Loucy (cell line): ENCODE results near the gene SLC25A27.

ENCODE experiments used
- H2AFZ ChIP-seq: fragments of 200-600 bp; sonication (generic); 2 replicates; pipeline ENCODE4 v1.6.0; 2016; ENCODE audit warnings: antibody characterized with exemption, mild to moderate bottlenecking, low read length, moderate library complexity
- H3F3A ChIP-seq: fragments of 200-600 bp; 2 replicates; pipeline ENCODE4 v1.6.0; 2016; ENCODE audit warnings: antibody characterized with exemption, low read depth, mild to moderate bottlenecking
- H3K27me3 ChIP-seq: fragments of 200-600 bp; sonication (generic); 2 replicates; pipeline ENCODE4 v1.6.1; 2014; ENCODE audit warnings: low read length, mild to moderate bottlenecking; ENCODE audit not compliant: insufficient read depth, poor library complexity, severe bottlenecking
- H3K36me3 ChIP-seq: fragments of 200-600 bp; sonication (generic); 2 replicates; pipeline ENCODE4 v1.6.1; 2016; ENCODE audit warnings: low read length; ENCODE audit not compliant: insufficient read depth
- H3K4me1 ChIP-seq: fragments of 200-600 bp; sonication (generic); 2 replicates; pipeline ENCODE4 v1.5.1; 2014; ENCODE audit warnings: low read length, mild to moderate bottlenecking; ENCODE audit not compliant: insufficient read depth, poor library complexity, severe bottlenecking
- H3K4me2 ChIP-seq: fragments of 200-600 bp; sonication (generic); 2 replicates; pipeline ENCODE4 v1.6.0; 2014; ENCODE audit warnings: antibody characterized with exemption, low read length, low read depth, mild to moderate bottlenecking; ENCODE audit not compliant: poor library complexity, severe bottlenecking
- H3K4me3 ChIP-seq: fragments of 200-600 bp; sonication (generic); 2 replicates; pipeline ENCODE4 v1.5.1; 2014; ENCODE audit warnings: low read length, mild to moderate bottlenecking, mixed read lengths; ENCODE audit not compliant: poor library complexity, severe bottlenecking
- H3K79me2 ChIP-seq: fragments of 200-600 bp; sonication (generic); 2 replicates; pipeline ENCODE4 v1.6.1; 2014; ENCODE audit warnings: low read length; ENCODE audit not compliant: insufficient read depth
- H3K9ac ChIP-seq: fragments of 200-600 bp; sonication (generic); 2 replicates; pipeline ENCODE4 v1.6.0; 2014; ENCODE audit warnings: mild to moderate bottlenecking, low read depth, low read length, moderate library complexity; ENCODE audit not compliant: poor library complexity, severe bottlenecking
- H3K9me2 ChIP-seq: fragments of 200-600 bp; sonication (generic); replicated peaks from 2 replicates; pipeline ENCODE4 v1.6.1; 2016; ENCODE audit warnings: low read depth, low read length, mixed read lengths
- H3K9me3 ChIP-seq: fragments of 200-600 bp; sonication (generic); 2 replicates; pipeline ENCODE4 v1.6.1; 2014; ENCODE audit warnings: mild to moderate bottlenecking, antibody characterized with exemption, low read length, low read depth; ENCODE audit not compliant: insufficient read depth
- H4K20me1 ChIP-seq: fragments of 200-600 bp; sonication (generic); 2 replicates; pipeline ENCODE4 v1.6.0; 2014; ENCODE audit warnings: antibody characterized with exemption, low read length, mild to moderate bottlenecking; ENCODE audit not compliant: insufficient read depth, poor library complexity, severe bottlenecking
- EZH2phosphoT487 ChIP-seq: fragments of 200-600 bp; IDR thresholded peaks from 2 replicates; pipeline ENCODE4 v1.6.1; 2018; ENCODE audit warnings: antibody characterized with exemption, mild to moderate bottlenecking, moderate library complexity, borderline replicate concordance
- TF ChIP-seq, protein P1 (sequence below): fragments of 200-600 bp; sonication (generic); conservative IDR thresholded peaks from 2 replicates; pipeline ENCODE4 v1.5.1; 2014; ENCODE audit warnings: mild to moderate bottlenecking, antibody characterized with exemption, low read length

Gene SLC25A27

DNA sequence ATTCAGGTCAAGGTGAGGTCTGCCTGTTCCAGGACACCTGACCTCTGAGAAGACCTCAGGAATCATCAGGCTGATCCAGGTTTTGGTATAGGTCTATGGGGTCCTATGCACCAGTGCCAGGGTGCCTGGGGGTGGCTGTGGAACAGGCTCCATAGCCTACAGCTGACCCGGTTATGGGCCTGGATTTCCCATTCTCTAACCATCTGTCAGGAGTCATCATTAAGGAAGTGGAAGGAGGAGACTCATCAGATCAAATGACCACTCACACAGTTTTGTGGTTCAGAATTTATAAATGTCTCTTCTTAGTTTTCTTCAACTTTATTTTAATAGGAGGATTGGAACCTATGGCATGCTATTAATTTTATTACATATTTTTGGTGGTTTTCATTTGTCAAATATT is 67.6 kb downstream of the SLC25A27 start:
- Histone ChIP-seq H3K4me1 (no peaks in the 10 kb centered on the region), H3K9me3 (no peaks in the 10 kb centered on the region), H3K4me2 (no peak overlapping the region), H3K4me3 (no peak overlapping the region), H4K20me1 (no peaks in the 10 kb centered on the region), H3K9ac (no peak overlapping the region), H3K9me2 (no peaks in the 10 kb centered on the region), H3K79me2 (no peaks in the 10 kb centered on the region), H3F3A (no peaks in the 10 kb centered on the region), H3K27me3 (no peaks in the 10 kb centered on the region), H3K36me3 (no peaks in the 10 kb centered on the region), H2AFZ (no peak overlapping the region)
- TF ChIP-seq, protein P1, sequence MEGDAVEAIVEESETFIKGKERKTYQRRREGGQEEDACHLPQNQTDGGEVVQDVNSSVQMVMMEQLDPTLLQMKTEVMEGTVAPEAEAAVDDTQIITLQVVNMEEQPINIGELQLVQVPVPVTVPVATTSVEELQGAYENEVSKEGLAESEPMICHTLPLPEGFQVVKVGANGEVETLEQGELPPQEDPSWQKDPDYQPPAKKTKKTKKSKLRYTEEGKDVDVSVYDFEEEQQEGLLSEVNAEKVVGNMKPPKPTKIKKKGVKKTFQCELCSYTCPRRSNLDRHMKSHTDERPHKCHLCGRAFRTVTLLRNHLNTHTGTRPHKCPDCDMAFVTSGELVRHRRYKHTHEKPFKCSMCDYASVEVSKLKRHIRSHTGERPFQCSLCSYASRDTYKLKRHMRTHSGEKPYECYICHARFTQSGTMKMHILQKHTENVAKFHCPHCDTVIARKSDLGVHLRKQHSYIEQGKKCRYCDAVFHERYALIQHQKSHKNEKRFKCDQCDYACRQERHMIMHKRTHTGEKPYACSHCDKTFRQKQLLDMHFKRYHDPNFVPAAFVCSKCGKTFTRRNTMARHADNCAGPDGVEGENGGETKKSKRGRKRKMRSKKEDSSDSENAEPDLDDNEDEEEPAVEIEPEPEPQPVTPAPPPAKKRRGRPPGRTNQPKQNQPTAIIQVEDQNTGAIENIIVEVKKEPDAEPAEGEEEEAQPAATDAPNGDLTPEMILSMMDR: no peak
- no peak for TF ChIP-seq EZH2phosphoT487
